ENCODE data around the gene ZBTB16. TPM values are rescaled to one million over a fixed set of nuclear protein-coding genes. Genes with fewer than 3 reads are reported as not detected.

The ZBTB16 gene
- total RNA-seq, 1 donor from 2014 or later = 64.5 TPM

DNA sequence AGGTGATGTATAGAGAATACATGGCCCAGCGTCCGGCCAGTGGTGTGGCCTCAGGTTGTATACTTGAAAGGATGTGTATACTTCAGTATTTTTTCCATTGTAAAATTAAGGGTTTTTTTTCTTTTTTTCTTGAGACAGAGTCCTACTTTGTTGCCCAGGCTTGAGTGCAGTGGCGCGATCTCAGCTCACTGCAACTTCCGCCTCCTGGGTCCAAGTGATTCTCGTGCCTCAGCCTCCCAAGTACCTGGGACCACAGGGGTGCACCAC is 15.8 kb downstream of the ZBTB16 start:
- Histone ChIP-seq H3K27me3 (ENCODE audit: low read depth) (no peaks in the 10 kb centered on the region), H3K27ac (replicated peaks) (peak overlapping the region; percentile 90), H3K36me3 (peaks cover 58% of the 10 kb centered on the region), H3K4me1 (peaks cover 100% of the 10 kb centered on the region), H3K4me3 (peak overlapping the region; percentile 49), H3K9me3 (replicated peaks) (no peaks in the 10 kb centered on the region)
- intact Hi-C loops (cut with micrococcal nuclease) = loop anchor here (10.0 kb wide), 1 partner anchor 100 kb away; no protein-coding TSS in a partner anchor
- no peak for DNase-seq
- TF ChIP-seq, protein P1, sequence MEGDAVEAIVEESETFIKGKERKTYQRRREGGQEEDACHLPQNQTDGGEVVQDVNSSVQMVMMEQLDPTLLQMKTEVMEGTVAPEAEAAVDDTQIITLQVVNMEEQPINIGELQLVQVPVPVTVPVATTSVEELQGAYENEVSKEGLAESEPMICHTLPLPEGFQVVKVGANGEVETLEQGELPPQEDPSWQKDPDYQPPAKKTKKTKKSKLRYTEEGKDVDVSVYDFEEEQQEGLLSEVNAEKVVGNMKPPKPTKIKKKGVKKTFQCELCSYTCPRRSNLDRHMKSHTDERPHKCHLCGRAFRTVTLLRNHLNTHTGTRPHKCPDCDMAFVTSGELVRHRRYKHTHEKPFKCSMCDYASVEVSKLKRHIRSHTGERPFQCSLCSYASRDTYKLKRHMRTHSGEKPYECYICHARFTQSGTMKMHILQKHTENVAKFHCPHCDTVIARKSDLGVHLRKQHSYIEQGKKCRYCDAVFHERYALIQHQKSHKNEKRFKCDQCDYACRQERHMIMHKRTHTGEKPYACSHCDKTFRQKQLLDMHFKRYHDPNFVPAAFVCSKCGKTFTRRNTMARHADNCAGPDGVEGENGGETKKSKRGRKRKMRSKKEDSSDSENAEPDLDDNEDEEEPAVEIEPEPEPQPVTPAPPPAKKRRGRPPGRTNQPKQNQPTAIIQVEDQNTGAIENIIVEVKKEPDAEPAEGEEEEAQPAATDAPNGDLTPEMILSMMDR (IDR thresholded peaks at IDR 0.05; ENCODE audit: borderline replicate concordance) = no peak

- Histone ChIP-seq H3K27me3 (ENCODE audit: low read depth) (no peaks in the 10 kb centered on the region), H3K4me1 (peaks cover 100% of the 10 kb centered on the region), H3K36me3 (peaks cover 55% of the 10 kb centered on the region), H3K9me3 (replicated peaks) (no peaks in the 10 kb centered on the region), H3K4me3 (peak overlapping the region; percentile 49), H3K27ac (replicated peaks) (peak overlapping the region; percentile 90)
- no peak for DNase-seq
- TF ChIP-seq, protein P1 (IDR thresholded peaks at IDR 0.05; ENCODE audit: borderline replicate concordance) = peak; percentile 71
- intact Hi-C loops (cut with micrococcal nuclease) = loop anchor here (10.0 kb wide), 1 partner anchor 99 kb away; no protein-coding TSS in a partner anchor
These were observed 16.5 kb downstream of the ZBTB16 start for GRCh38 chr11:114075891-114076441.

GRCh38 chr11:114076921-114077331 is 17.4 kb downstream of the ZBTB16 start:
- TF ChIP-seq, protein P1 (IDR thresholded peaks at IDR 0.05; ENCODE audit: borderline replicate concordance) = no peak
- DNase-seq = no peak
- peak overlapping the region; percentile 49 for H3K4me3 ChIP-seq
- peaks cover 100% of the 10 kb centered on the region for H3K4me1 ChIP-seq
- intact Hi-C loops (cut with micrococcal nuclease) = loop anchor here (10.0 kb wide), 1 partner anchor 98 kb away; no protein-coding TSS in a partner anchor
- peaks cover 52% of the 10 kb centered on the region for H3K36me3 ChIP-seq
- H3K27me3 ChIP-seq (ENCODE audit: low read depth) = no peaks in the 10 kb centered on the region
- peak overlapping the region; percentile 90 for H3K27ac ChIP-seq (replicated peaks)
- H3K9me3 ChIP-seq (replicated peaks) = no peaks in the 10 kb centered on the region

GRCh38 chr11:114077482-114078305 is 18.2 kb downstream of the ZBTB16 start:
- TF ChIP-seq, protein P1 (IDR thresholded peaks at IDR 0.05; ENCODE audit: borderline replicate concordance) = no peak
- Histone ChIP-seq H3K4me3 (peak overlapping the region; percentile 30), H3K36me3 (peaks cover 52% of the 10 kb centered on the region), H3K27me3 (ENCODE audit: low read depth) (no peaks in the 10 kb centered on the region), H3K27ac (replicated peaks) (peak overlapping the region; percentile 90), H3K9me3 (replicated peaks) (no peaks in the 10 kb centered on the region), H3K4me1 (peaks cover 100% of the 10 kb centered on the region)
- intact Hi-C loops (cut with micrococcal nuclease) = loop anchor here (10.0 kb wide), 1 partner anchor 97 kb away; no protein-coding TSS in a partner anchor
- DNase-seq = no peak

GRCh38 chr11:114078423-114078822 is 18.9 kb downstream of the ZBTB16 start:
- no peaks in the 10 kb centered on the region for H3K27me3 ChIP-seq (ENCODE audit: low read depth)
- no peaks in the 10 kb centered on the region for H3K9me3 ChIP-seq (replicated peaks)
- peak overlapping the region; percentile 30 for H3K4me3 ChIP-seq
- no peak for DNase-seq
- TF ChIP-seq, protein P1 (IDR thresholded peaks at IDR 0.05; ENCODE audit: borderline replicate concordance) = no peak
- peaks cover 100% of the 10 kb centered on the region for H3K4me1 ChIP-seq
- H3K27ac ChIP-seq (replicated peaks) = peak overlapping the region; percentile 90
- intact Hi-C loops (cut with micrococcal nuclease) = loop anchor here (10.0 kb wide), 1 partner anchor 96 kb away; no protein-coding TSS in a partner anchor
- H3K36me3 ChIP-seq = peaks cover 59% of the 10 kb centered on the region
